ENCODE measurements around the gene EFNA5. TPM values are rescaled to one million over a fixed set of nuclear protein-coding genes. Genes with fewer than 3 reads are reported as not detected.

The EFNA5 gene
- polyA plus RNA-seq, 1 of the 3 experiments (the other 2 are of a cell fraction): 0.81 TPM

DNA sequence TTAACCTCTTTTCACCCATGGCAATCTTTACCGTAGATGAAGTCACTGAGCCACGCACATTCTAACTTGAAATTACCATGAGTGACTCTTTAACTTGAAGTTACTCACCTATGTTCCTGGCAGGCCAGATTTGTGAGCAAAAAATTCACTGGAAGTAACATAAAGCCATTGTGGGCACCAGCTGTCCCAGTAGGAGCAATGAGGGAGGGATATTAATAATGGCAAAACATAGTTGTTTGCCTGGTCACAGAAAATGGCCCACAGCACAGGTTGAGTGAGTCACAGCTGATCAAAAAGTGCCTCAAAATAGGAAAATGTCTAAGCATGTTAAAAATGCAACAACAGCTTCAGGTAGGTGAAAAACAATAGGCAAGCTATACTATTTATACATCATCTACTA is 146.6 kb downstream of the EFNA5 start (continued):
- TF ChIP-seq, protein P1, sequence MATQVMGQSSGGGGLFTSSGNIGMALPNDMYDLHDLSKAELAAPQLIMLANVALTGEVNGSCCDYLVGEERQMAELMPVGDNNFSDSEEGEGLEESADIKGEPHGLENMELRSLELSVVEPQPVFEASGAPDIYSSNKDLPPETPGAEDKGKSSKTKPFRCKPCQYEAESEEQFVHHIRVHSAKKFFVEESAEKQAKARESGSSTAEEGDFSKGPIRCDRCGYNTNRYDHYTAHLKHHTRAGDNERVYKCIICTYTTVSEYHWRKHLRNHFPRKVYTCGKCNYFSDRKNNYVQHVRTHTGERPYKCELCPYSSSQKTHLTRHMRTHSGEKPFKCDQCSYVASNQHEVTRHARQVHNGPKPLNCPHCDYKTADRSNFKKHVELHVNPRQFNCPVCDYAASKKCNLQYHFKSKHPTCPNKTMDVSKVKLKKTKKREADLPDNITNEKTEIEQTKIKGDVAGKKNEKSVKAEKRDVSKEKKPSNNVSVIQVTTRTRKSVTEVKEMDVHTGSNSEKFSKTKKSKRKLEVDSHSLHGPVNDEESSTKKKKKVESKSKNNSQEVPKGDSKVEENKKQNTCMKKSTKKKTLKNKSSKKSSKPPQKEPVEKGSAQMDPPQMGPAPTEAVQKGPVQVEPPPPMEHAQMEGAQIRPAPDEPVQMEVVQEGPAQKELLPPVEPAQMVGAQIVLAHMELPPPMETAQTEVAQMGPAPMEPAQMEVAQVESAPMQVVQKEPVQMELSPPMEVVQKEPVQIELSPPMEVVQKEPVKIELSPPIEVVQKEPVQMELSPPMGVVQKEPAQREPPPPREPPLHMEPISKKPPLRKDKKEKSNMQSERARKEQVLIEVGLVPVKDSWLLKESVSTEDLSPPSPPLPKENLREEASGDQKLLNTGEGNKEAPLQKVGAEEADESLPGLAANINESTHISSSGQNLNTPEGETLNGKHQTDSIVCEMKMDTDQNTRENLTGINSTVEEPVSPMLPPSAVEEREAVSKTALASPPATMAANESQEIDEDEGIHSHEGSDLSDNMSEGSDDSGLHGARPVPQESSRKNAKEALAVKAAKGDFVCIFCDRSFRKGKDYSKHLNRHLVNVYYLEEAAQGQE (IDR thresholded peaks at IDR 0.05; ENCODE audit: low read depth, low read length): no peak
- TF ChIP-seq RFX5 (IDR thresholded peaks at IDR 0.05; ENCODE audit: low read length): no peak
- TF ChIP-seq GATA2 (CRISPR knock-in tag; IDR thresholded peaks at IDR 0.05): no peak
- TF ChIP-seq RXRA (IDR thresholded peaks at IDR 0.05; ENCODE audit: borderline replicate concordance, low read depth): no peak
- TF ChIP-seq JUND (IDR thresholded peaks at IDR 0.05): no peak
- TF ChIP-seq POLR2AphosphoS5 (IDR thresholded peaks at IDR 0.05; ENCODE audit: low read depth, low read length): no peak
- TF ChIP-seq, protein P2, sequence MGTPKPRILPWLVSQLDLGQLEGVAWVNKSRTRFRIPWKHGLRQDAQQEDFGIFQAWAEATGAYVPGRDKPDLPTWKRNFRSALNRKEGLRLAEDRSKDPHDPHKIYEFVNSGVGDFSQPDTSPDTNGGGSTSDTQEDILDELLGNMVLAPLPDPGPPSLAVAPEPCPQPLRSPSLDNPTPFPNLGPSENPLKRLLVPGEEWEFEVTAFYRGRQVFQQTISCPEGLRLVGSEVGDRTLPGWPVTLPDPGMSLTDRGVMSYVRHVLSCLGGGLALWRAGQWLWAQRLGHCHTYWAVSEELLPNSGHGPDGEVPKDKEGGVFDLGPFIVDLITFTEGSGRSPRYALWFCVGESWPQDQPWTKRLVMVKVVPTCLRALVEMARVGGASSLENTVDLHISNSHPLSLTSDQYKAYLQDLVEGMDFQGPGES (IDR thresholded peaks at IDR 0.05; ENCODE audit: low read depth, low read length): no peak

DNA sequence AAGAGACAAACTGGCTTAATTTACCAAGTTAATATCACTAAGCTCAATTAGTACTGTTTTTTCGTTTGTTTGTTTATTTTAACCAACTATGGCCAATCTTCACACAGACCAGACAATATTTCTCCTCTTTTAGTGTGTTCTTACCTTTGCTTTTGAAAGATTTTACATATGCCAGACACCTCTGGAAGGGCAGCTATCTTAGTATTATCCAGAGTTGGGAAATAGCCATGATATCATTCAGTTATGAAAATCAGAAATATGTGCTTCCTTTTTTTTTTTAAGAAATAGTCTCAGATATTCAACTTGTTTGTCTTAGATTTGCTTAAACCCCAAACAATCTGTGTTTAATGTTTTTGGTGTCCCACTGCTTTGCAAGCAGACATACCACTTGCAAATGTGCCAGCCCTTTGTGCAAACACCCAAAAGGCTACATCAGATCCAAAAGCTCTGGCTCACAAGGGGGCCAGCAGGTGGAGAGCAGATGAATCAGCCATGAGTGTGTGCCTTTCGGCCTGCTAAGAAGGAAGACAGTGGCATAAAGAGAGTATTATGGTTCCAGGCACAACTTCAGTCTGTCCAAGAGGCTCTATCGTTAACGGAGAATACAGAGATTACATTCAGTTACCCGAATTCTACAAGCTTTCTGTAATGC is 147.6 kb downstream of the EFNA5 start:
- Histone ChIP-seq H3K36me3 (replicated peaks in 1 of 2; ENCODE audit: control insufficient read depth in 1 of 2, insufficient read depth in 2 of 2, low read length in 1 of 2) (no peaks in the 10 kb centered on the region), H3F3A (replicated peaks; ENCODE audit: insufficient read depth) (no peaks in the 10 kb centered on the region), H3K4me3 (ENCODE audit: low read depth in 2 of 2, low read length in 1 of 2) (no peak overlapping the region), H2AFZ (ENCODE audit: low read depth) (no peak overlapping the region), H3K4me1 (ENCODE audit: control insufficient read depth in 1 of 2, insufficient read depth in 2 of 2, low read depth in 1 of 2, low read length in 1 of 2) (peaks cover 0 to 24% of the 10 kb centered on the region in 2 experiments; a peak in 3 of 4 replicates), H3K27ac (ENCODE audit: low read depth in 2 of 2, low read length in 1 of 2) (no peak overlapping the region), H3K9me3 (no peaks in the 10 kb centered on the region), H4K20me1 (ENCODE audit: insufficient read depth) (no peaks in the 10 kb centered on the region), H3K9ac (no peak overlapping the region), H3K27me3 (ENCODE audit: insufficient read depth) (no peaks in the 10 kb centered on the region), H3K79me2 (ENCODE audit: insufficient read depth) (no peaks in the 10 kb centered on the region), H3K9me2 (no peaks in the 10 kb centered on the region), H3K4me2 (no peak overlapping the region)
- no peak for DNase-seq
- WGBS (ENCODE audit: low lambda C conversion rate): 71% methylated on average over 5 of the region's 5 CpGs
- CTCF ChIA-PET: interaction anchor here (0.9 to 1.4 kb wide), 4 partner anchors 9 to 53 kb away, joined by 3 to 5 read pairs (median 3); no protein-coding TSS in a partner anchor
- POLR2A ChIA-PET: no interaction called here
- no peak for TF ChIP-seq SMC3 (IDR thresholded peaks at IDR 0.05; ENCODE audit: low read depth, low read length)
- TF ChIP-seq TCF12 (IDR thresholded peaks at IDR 0.05): no peak
- no peak for TF ChIP-seq MEF2A (IDR thresholded peaks at IDR 0.05; ENCODE audit: borderline replicate concordance, low read depth)
- no peak for TF ChIP-seq TEAD4 (IDR thresholded peaks at IDR 0.05; ENCODE audit: borderline replicate concordance, insufficient read depth)
- no peak for TF ChIP-seq EZH2phosphoT487 (IDR thresholded peaks at IDR 0.05; ENCODE audit: borderline replicate concordance, low read depth)
- TF ChIP-seq, protein P3, sequence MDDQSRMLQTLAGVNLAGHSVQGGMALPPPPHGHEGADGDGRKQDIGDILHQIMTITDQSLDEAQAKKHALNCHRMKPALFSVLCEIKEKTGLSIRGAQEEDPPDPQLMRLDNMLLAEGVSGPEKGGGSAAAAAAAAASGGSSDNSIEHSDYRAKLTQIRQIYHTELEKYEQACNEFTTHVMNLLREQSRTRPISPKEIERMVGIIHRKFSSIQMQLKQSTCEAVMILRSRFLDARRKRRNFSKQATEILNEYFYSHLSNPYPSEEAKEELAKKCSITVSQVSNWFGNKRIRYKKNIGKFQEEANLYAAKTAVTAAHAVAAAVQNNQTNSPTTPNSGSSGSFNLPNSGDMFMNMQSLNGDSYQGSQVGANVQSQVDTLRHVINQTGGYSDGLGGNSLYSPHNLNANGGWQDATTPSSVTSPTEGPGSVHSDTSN (IDR thresholded peaks at IDR 0.05): no peak
- TF ChIP-seq, protein P4, sequence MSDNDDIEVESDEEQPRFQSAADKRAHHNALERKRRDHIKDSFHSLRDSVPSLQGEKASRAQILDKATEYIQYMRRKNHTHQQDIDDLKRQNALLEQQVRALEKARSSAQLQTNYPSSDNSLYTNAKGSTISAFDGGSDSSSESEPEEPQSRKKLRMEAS (IDR thresholded peaks at IDR 0.05; ENCODE audit: low read depth): no peak
- no peak for TF ChIP-seq TAF1 (IDR thresholded peaks at IDR 0.05; ENCODE audit: borderline replicate concordance, low read depth, low read length)
- TF ChIP-seq POLR2AphosphoS5 (IDR thresholded peaks at IDR 0.05; ENCODE audit: low read depth, low read length): no peak
- no peak for TF ChIP-seq RCOR1 (IDR thresholded peaks at IDR 0.05; ENCODE audit: low read length)
- no peak for TF ChIP-seq RXRA (IDR thresholded peaks at IDR 0.05; ENCODE audit: borderline replicate concordance, low read depth)
- TF ChIP-seq RAD21 (IDR thresholded peaks at IDR 0.05; ENCODE audit: low read length): no peak
- TF ChIP-seq, protein P1 (IDR thresholded peaks at IDR 0.05; ENCODE audit: low read depth, low read length): no peak

Measured in SK-N-SH (cell line).